ENCODE results near the gene RYR3.

Gene RYR3

DNA sequence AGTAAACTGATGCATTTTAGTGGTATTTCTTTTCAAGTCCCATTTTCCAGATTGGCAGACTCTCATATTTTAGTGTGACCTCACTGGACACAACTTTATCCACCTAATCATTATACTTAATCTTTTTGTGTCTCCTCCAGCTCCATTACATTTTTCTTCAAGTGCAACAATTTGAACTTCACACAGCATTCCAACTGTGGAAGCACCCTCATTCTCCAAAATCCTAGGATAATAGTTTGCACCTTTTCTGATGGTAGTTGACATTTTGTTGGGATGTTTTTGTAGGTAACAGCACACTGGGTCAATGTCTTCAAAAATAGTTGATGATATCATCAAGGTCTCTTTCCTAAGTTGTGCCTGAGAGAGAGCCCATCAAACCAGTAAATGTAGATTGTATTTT, 123.1 kb downstream of the RYR3 start:
- Histone ChIP-seq H3K27me3 (no peaks in the 10 kb centered on the region), H3K4me1 (no peaks in the 10 kb centered on the region), H3K4me3 (no peak overlapping the region), H3K27ac (no peak overlapping the region), H3K9me3 (no peaks in the 10 kb centered on the region), H3K36me3 (no peaks in the 10 kb centered on the region)
- DNase-seq: no peak
- TF ChIP-seq CTCF (IDR thresholded peaks at IDR 0.05): no peak
- intact Hi-C loops (cut with DNase I; ENCODE audit: low total_unique reads): no loop called here

DNA sequence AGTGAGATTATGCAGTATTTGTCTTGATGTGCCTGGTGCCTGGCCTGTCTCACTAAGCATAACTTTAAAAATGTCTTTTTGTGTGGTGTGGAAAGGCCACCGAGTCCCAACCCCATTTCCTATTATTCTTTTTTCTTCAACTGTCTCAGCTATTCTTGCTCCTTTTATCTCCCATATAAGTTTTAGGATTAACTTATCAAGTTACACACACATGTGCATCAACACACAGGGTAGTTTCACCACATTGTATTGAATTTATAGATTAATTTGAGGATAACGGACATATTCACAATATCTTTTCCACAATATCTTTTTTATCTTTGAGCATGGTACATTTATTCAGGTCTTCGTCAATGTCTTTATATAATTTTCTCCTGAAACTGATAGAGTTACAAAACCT, 127.6 kb downstream of the RYR3 start:
- no peak for TF ChIP-seq CTCF (IDR thresholded peaks at IDR 0.05)
- H3K9me3 ChIP-seq: no peaks in the 10 kb centered on the region
- no peak for DNase-seq
- no peaks in the 10 kb centered on the region for H3K27me3 ChIP-seq
- no peaks in the 10 kb centered on the region for H3K4me1 ChIP-seq
- H3K4me3 ChIP-seq: no peak overlapping the region
- no peaks in the 10 kb centered on the region for H3K36me3 ChIP-seq
- intact Hi-C loops (cut with DNase I; ENCODE audit: low total_unique reads): no loop called here
- no peak overlapping the region for H3K27ac ChIP-seq

GRCh38 chr15:33440900-33441299, 130.1 kb downstream of the RYR3 start:
- Histone ChIP-seq H3K9me3 (no peaks in the 10 kb centered on the region), H3K27ac (no peak overlapping the region), H3K4me3 (no peak overlapping the region), H3K27me3 (no peaks in the 10 kb centered on the region), H3K36me3 (no peaks in the 10 kb centered on the region), H3K4me1 (no peaks in the 10 kb centered on the region)
- DNase-seq: no peak
- intact Hi-C loops (cut with DNase I; ENCODE audit: low total_unique reads): no loop called here
- TF ChIP-seq CTCF (IDR thresholded peaks at IDR 0.05): no peak

- TF ChIP-seq CTCF (IDR thresholded peaks at IDR 0.05): no peak
- Histone ChIP-seq H3K9me3 (no peaks in the 10 kb centered on the region), H3K27me3 (no peaks in the 10 kb centered on the region), H3K36me3 (no peaks in the 10 kb centered on the region), H3K4me1 (no peaks in the 10 kb centered on the region), H3K27ac (no peak overlapping the region), H3K4me3 (no peak overlapping the region)
- intact Hi-C loops (cut with DNase I; ENCODE audit: low total_unique reads): no loop called here
- no peak for DNase-seq
Measured at GRCh38 chr15:33442449-33442848, 131.7 kb downstream of the RYR3 start.

DNA sequence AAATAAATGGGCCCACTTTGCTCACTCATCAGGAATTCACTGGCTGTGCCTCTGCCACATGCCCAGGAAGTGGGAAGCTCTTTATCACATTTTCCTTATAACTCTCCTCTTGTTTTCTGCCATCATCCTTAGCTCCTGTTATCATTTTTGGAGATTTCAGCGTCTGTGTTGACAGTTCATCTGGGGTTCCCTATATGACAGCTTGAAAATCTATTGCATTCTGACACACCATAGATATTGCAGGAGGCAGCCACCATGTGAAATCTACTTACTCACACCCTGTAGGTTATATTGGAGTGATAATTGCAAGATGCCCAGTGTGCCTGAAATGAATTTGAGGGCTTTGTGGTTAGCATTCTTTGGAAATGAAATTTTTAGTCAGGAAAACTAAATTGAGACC, 132.9 kb downstream of the RYR3 start:
- H3K36me3 ChIP-seq: no peaks in the 10 kb centered on the region
- H3K9me3 ChIP-seq: no peaks in the 10 kb centered on the region
- H3K27ac ChIP-seq: no peak overlapping the region
- intact Hi-C loops (cut with DNase I; ENCODE audit: low total_unique reads): no loop called here
- DNase-seq: no peak
- no peaks in the 10 kb centered on the region for H3K27me3 ChIP-seq
- no peaks in the 10 kb centered on the region for H3K4me1 ChIP-seq
- TF ChIP-seq CTCF (IDR thresholded peaks at IDR 0.05): no peak
- H3K4me3 ChIP-seq: no peak overlapping the region

- intact Hi-C loops (cut with DNase I; ENCODE audit: low total_unique reads): no loop called here
- H3K36me3 ChIP-seq: no peaks in the 10 kb centered on the region
- DNase-seq: no peak
- H3K9me3 ChIP-seq: no peaks in the 10 kb centered on the region
- no peaks in the 10 kb centered on the region for H3K4me1 ChIP-seq
- TF ChIP-seq CTCF (IDR thresholded peaks at IDR 0.05): no peak
- no peaks in the 10 kb centered on the region for H3K27me3 ChIP-seq
- no peak overlapping the region for H3K4me3 ChIP-seq
- H3K27ac ChIP-seq: no peak overlapping the region
Measured at GRCh38 chr15:33445984-33446383, 135.2 kb downstream of the RYR3 start.

Measured in tibial artery (tissue), 4 donors.